ENCODE data around the gene NABP2. TPM values are rescaled to one million over a fixed set of nuclear protein-coding genes. Genes with fewer than 3 reads are reported as not detected.

The NABP2 gene
- total and polyA plus RNA-seq, 10 of the 15 experiments (the other 5 are each of a cell fraction or from before 2014, with no cell fraction given) = 20.7 to 97.9 (median 60.9) TPM

- DNase-seq (ENCODE audit: low read depth, low spot score) = no peak
- H3K36me3 ChIP-seq (ENCODE audit: control insufficient read depth in 2 of 2, insufficient read depth in 2 of 2, low read length in 1 of 2) = no peaks in the 10 kb centered on the region
- ChIA-PET SMC1A (ENCODE audit: uncharacterized antibody, unreplicated experiment) (interaction anchor here (0.6 to 1.5 kb wide), 2 partner anchors 23 to 57 kb away, joined by 3 read pairs; partner anchors contain the start of gene RNF41), POLR2A (no interaction called here), RAD21 (ENCODE audit: unreplicated experiment) (no interaction called here), CTCF (interaction anchor here (1.0 to 1.6 kb wide), 2 partner anchors 24 to 265 kb away, joined by 4 read pairs; no protein-coding TSS in a partner anchor)
- no peak overlapping the region for H3K4me3 ChIP-seq
- H3K4me1 ChIP-seq (ENCODE audit: control insufficient read depth, insufficient read depth, low read length) = no peaks in the 10 kb centered on the region
- no peak overlapping the region for H3K4me2 ChIP-seq (ENCODE audit: control insufficient read depth, insufficient read depth)
- H3K27me3 ChIP-seq (replicated peaks in 1 of 2; ENCODE audit: control insufficient read depth in 2 of 2, insufficient read depth in 2 of 2, low read length in 1 of 2) = no peaks in the 10 kb centered on the region
- H3K27ac ChIP-seq (ENCODE audit: control insufficient read depth, insufficient read depth) = no peak overlapping the region
- no peaks in the 10 kb centered on the region for H3K9me3 ChIP-seq (replicated peaks; ENCODE audit: control insufficient read depth, insufficient read depth, low read length)
- ATAC-seq = no peak
- H4K20me1 ChIP-seq (ENCODE audit: control insufficient read depth, insufficient read depth) = no peaks in the 10 kb centered on the region
- no peak overlapping the region for H3K9ac ChIP-seq (ENCODE audit: control insufficient read depth, insufficient read depth, low read length)
- 100% methylated on average over 1 of the region's 1 CpG for WGBS (ENCODE audit: insufficient coverage, insufficient replicate concordance, low lambda C conversion rate, missing lambda C conversion rate)
- TF ChIP-seq CREB1 (IDR thresholded peaks at IDR 0.05; ENCODE audit: low read depth) (no peak), BACH1 (IDR thresholded peaks at IDR 0.05; ENCODE audit: borderline replicate concordance) (no peak), MYB (IDR thresholded peaks at IDR 0.05; ENCODE audit: borderline replicate concordance, low read depth, low read length) (no peak), NR2C1 (IDR thresholded peaks at IDR 0.05) (no peak), REST (IDR thresholded peaks at IDR 0.05; ENCODE audit: low read depth, low read length) (no peak), RBBP5 (conservative IDR thresholded peaks at IDR 0.05) (no peak), ETV6 (conservative IDR thresholded peaks at IDR 0.05 in 1 of 2, IDR thresholded peaks at IDR 0.05 in 1 of 2; ENCODE audit: borderline replicate concordance in 1 of 2, low read depth in 1 of 2) (no peak), IKZF2 (IDR thresholded peaks at IDR 0.05) (no peak), MXI1 (IDR thresholded peaks at IDR 0.05; ENCODE audit: low read depth, low read length) (no peak), CHD4 (IDR thresholded peaks at IDR 0.05) (no peak), SIN3A (IDR thresholded peaks at IDR 0.05; ENCODE audit: low read depth, low read length) (no peak), GATAD2B (conservative IDR thresholded peaks at IDR 0.05; ENCODE audit: low read depth) (no peak), ZBTB33 (IDR thresholded peaks at IDR 0.05) (no peak), CTCF (IDR thresholded peaks at IDR 0.05 in 2 of 3, conservative IDR thresholded peaks at IDR 0.05 in 1 of 3; ENCODE audit: control insufficient read depth in 2 of 3, extremely low read depth in 1 of 3, insufficient read depth in 1 of 3, low read depth in 3 of 3, low read length in 3 of 3) (no peak), NFXL1 (IDR thresholded peaks at IDR 0.05; ENCODE audit: borderline replicate concordance) (no peak), SREBF1 (IDR thresholded peaks at IDR 0.05; ENCODE audit: low read length) (no peak)
- TF ChIP-seq, protein P1, sequence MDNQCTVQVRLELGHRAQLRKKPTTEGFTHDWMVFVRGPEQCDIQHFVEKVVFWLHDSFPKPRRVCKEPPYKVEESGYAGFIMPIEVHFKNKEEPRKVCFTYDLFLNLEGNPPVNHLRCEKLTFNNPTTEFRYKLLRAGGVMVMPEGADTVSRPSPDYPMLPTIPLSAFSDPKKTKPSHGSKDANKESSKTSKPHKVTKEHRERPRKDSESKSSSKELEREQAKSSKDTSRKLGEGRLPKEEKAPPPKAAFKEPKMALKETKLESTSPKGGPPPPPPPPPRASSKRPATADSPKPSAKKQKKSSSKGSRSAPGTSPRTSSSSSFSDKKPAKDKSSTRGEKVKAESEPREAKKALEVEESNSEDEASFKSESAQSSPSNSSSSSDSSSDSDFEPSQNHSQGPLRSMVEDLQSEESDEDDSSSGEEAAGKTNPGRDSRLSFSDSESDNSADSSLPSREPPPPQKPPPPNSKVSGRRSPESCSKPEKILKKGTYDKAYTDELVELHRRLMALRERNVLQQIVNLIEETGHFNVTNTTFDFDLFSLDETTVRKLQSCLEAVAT (IDR thresholded peaks at IDR 0.05) = no peak
- no peaks in the 10 kb centered on the region for H3K79me2 ChIP-seq (ENCODE audit: control insufficient read depth, insufficient read depth, low read length)
- intact Hi-C loops (cut with micrococcal nuclease; ENCODE audit: unreplicated experiment) (loop anchor here (10.0 kb wide), 1 partner anchor 396 kb away; no protein-coding TSS in a partner anchor), in situ Hi-C loops (cut with MboI) (no loop called here)
- no peak overlapping the region for H2AFZ ChIP-seq (ENCODE audit: control insufficient read depth, low read depth, low read length)
- BruUV-seq (replicated peaks) = no TSS peak
- no peak for FAIRE-seq
These were observed 25.3 kb upstream of the NABP2 start for GRCh38 chr12:56198836-56199235.

Data from GM12878 (cell line).